HEK293T (cell line): ENCODE data around the gene ABO.
"Not testable (repeated sequence)": the region's sequence is repeated elsewhere in the genome, so short reads cannot be mapped to it uniquely, and the experiment has no call there.

Experiments
- ELF4 ChIP-seq: fragments of 450-650 bp; IDR thresholded peaks from 2 replicates; pipeline ENCODE4 v1.6.1; 2017; ENCODE audit warnings: antibody characterized with exemption
- HDGF ChIP-seq: fragments of 450-650 bp; IDR thresholded peaks from 2 replicates; pipeline ENCODE4 v1.6.1; 2017; ENCODE audit warnings: antibody characterized with exemption, borderline replicate concordance

DNA sequence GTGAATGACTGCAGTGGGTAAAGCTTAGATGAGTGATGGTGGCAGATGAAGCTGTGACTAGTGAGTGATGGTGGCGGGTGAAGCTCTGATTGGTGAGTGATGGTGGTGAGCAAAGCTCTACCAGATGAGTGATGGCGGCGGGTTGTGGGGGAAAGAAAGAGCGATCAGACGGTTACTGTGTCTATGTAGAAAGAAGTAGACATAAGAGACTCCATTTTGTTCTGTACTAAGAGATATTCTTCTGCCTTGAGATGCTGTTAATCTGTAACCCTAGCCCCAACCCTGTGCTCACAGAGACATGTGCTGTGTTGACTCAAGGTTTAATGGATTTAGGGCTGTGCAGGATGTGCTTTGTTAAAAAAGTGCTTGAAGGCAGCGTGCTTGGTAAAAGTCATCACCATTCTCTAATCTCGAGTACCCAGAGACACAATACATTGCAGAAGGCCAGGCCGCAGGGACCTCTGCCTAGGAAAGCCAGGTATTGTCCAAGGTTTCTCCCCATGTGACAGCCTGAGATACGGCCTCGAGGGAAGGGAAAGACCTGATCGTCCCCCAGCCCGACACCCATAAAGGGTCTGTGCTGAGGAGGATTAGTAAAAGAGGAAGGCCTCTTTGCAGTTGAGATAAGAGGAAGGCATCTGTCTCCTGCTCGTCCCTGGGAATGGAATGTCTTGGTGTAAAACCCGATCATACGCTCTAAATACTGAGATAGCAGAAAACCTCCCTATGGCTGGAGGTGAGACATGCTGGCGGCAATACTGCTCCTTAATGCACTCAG is 8.4 kb upstream of the ABO start:
- not testable (repeated sequence) for TF ChIP-seq ELF4, HDGF
